HG02852 (cell line): ENCODE measurements around the gene UBA1.

ENCODE experiments used
- ATAC-seq: cut with Tn5 transposase; IDR thresholded peaks from one replicate; pipeline ENCODE4 v1.9.1; 2021; ENCODE audit warnings: mild to moderate bottlenecking, moderate library complexity; ENCODE audit not compliant: unreplicated experiment

Gene UBA1

GRCh38 chrX:47187106-47187677, 6.4 kb upstream of the UBA1 start:
- no peak for ATAC-seq

- ATAC-seq = no peak
Measured at GRCh38 chrX:47189906-47190305, 3.7 kb upstream of the UBA1 start.

- peak; percentile 39 for ATAC-seq
Measured at GRCh38 chrX:47190445-47191269, 3.0 kb upstream of the UBA1 start.

- no peak for ATAC-seq
Measured at GRCh38 chrX:47191331-47191730, 2.3 kb upstream of the UBA1 start.

GRCh38 chrX:47191806-47192401, 1.7 kb upstream of the UBA1 start:
- ATAC-seq = no peak

- ATAC-seq = no peak
Measured at GRCh38 chrX:47194194-47194787, 662 bp downstream of the UBA1 start.

- ATAC-seq = no peak
Measured at GRCh38 chrX:47196098-47196497, 2.5 kb downstream of the UBA1 start.

GRCh38 chrX:47197526-47197925, 3.9 kb downstream of the UBA1 start:
- ATAC-seq = no peak

GRCh38 chrX:47198026-47198686, 4.5 kb downstream of the UBA1 start:
- no peak for ATAC-seq

GRCh38 chrX:47198687-47199080, 5.1 kb downstream of the UBA1 start:
- ATAC-seq = no peak

GRCh38 chrX:47199286-47199685, 5.7 kb downstream of the UBA1 start:
- no peak for ATAC-seq

- no peak for ATAC-seq
Measured at GRCh38 chrX:47200385-47201150, 6.9 kb downstream of the UBA1 start.

- ATAC-seq = no peak
Measured at GRCh38 chrX:47201345-47201944, 7.8 kb downstream of the UBA1 start.

- no peak for ATAC-seq
Measured at GRCh38 chrX:47202316-47202715, 8.7 kb downstream of the UBA1 start.

GRCh38 chrX:47202877-47203276, 9.2 kb downstream of the UBA1 start:
- ATAC-seq = no peak

- ATAC-seq = no peak
Measured at GRCh38 chrX:47204970-47205369, 11.3 kb downstream of the UBA1 start.

GRCh38 chrX:47206316-47206715, 12.7 kb downstream of the UBA1 start:
- ATAC-seq = no peak

GRCh38 chrX:47208108-47208507, 14.5 kb downstream of the UBA1 start:
- no peak for ATAC-seq

GRCh38 chrX:47209508-47210238, 16.0 kb downstream of the UBA1 start:
- no peak for ATAC-seq
